A673 (cell line): ENCODE data around the gene FAM168A.

Experiments
- CTCF ChIP-seq: fragments of 300-800, 200-600 bp; sonication (generic); conservative IDR thresholded peaks from 2 replicates; pipeline ENCODE4 v1.5.1; 2017; ENCODE audit warnings: low read depth, mild to moderate bottlenecking, antibody characterized with exemption, low read length, moderate library complexity, mixed read lengths
- EZH2 ChIP-seq: fragments of 200-600 bp; sonication (generic); IDR thresholded peaks from 2 replicates; pipeline ENCODE4 v1.6.1; 2017; ENCODE audit warnings: borderline replicate concordance, low read depth, mild to moderate bottlenecking, mixed read lengths, antibody characterized with exemption, low read length; ENCODE audit not compliant: poor library complexity, severe bottlenecking

- TF ChIP-seq CTCF (no peak), EZH2 (no peak)
Observed at GRCh38 chr11:73510877-73511276, 87.0 kb downstream of the FAM168A start.
